Gastrocnemius medialis (tissue), 4 donors: ENCODE measurements around the gene VPS41. TPM values are rescaled to one million over a fixed set of nuclear protein-coding genes. Genes with fewer than 3 reads are reported as not detected.

Experiments
- ATAC-seq, 2 donors: fragments of 150-250 bp; one replicate each; pipeline ENCODE4 v1.9.1; 2016
- DNase-seq, 2 donors: peaks; one replicate each; pipeline ENCODE4 v3.0.0-alpha.2; 2019
- H3K27ac ChIP-seq, 4 donors: fragments of 200-600 bp; sonication (generic); 1 replicate in 1 of 4; 2 replicates in 3 of 4; pipeline ENCODE4 v1.5.1; 2016 to 2018; ENCODE audit warnings: mild to moderate bottlenecking in 2 of 4, moderate library complexity in 1 of 4
- H3K27me3 ChIP-seq, 3 donors: fragments of 200-600 bp; sonication (generic) in 2 of 3; 1 replicate in 1 of 3; 2 replicates in 2 of 3; pipeline versions ENCODE4 v1.5.1 to v1.6.0; 2016 to 2019; ENCODE audit warnings: mild to moderate bottlenecking in 1 of 3, moderate library complexity in 1 of 3
- H3K36me3 ChIP-seq, 2 donors: fragments of 200-600 bp; sonication (generic) in 1 of 2; one replicate each; pipeline ENCODE4 v1.5.1; 2017 to 2018
- H3K4me1 ChIP-seq, 2 donors: fragments of 200-600 bp; sonication (generic) in 1 of 2; one replicate each; pipeline ENCODE4 v1.5.1; 2016 to 2017; ENCODE audit warnings: mild to moderate bottlenecking in 2 of 2
- H3K4me3 ChIP-seq, 4 donors: fragments of 200-600 bp; sonication (generic) in 3 of 4; 1 replicate in 1 of 4; 2 replicates in 3 of 4; pipeline ENCODE4 v1.5.1; 2016 to 2019; ENCODE audit warnings: mild to moderate bottlenecking in 2 of 4
- H3K9me3 ChIP-seq, 3 donors: fragments of 200-600 bp; sonication (generic) in 2 of 3; 1 replicate in 1 of 3; 2 replicates in 2 of 3; pipeline ENCODE4 v1.5.1; 2016 to 2019
- CTCF ChIP-seq, 5 experiments: fragments of 450-650 bp in 3 of 5; fragments of 200-600 bp in 2 of 5; sonication (generic) in 2 of 5; IDR thresholded peaks in 4 of 5; conservative IDR thresholded peaks in 1 of 5; 1 replicate in 4 of 5; 2 replicates in 1 of 5; pipeline ENCODE4 v1.5.1; 2016 to 2019; ENCODE audit warnings: antibody characterized with exemption in 5 of 5, mild to moderate bottlenecking in 3 of 5, moderate library complexity in 3 of 5
- POLR2A ChIP-seq, 2 donors: fragments of 450-650 bp; IDR thresholded peaks; one replicate each; pipeline ENCODE4 v1.6.1; 2017; ENCODE audit warnings: antibody characterized with exemption in 2 of 2, mild to moderate bottlenecking in 2 of 2, moderate library complexity in 2 of 2
- in situ Hi-C, 4 donors: fragments of 200-750 bp; cut with MboI; loops; one replicate each; pipeline versions ENCODE4 v1.15.0 to v1.8.0; 2017; ENCODE audit warnings: low sequenced_read_pairs in 4 of 4
- intact Hi-C: fragments of 100-400 bp; cut with DNase I; formaldehyde crosslinking; loops from one replicate; pipeline ENCODE4 v1.15.1; 2023; ENCODE audit warnings: low total_unique reads
- total RNA-seq, 4 donors: library from RNA; depleted of rRNA; stranded (reverse); fragments of >200 nt; gene quantifications; one replicate each; pipeline versions ENCODE4 v1.1.0 to v1.2.3, GENCODE V29; 2016

Gene VPS41
- total RNA-seq, 4 donors from 2014 or later: 6.3 to 15.3 (median 11.6) TPM

- Histone ChIP-seq H3K27ac (no peak overlapping the region), H3K9me3 (no peaks in the 10 kb centered on the region), H3K4me3 (no peak overlapping the region), H3K36me3 (peaks cover 0 to 17% of the 10 kb centered on the region in 2 donors), H3K27me3 (no peaks in the 10 kb centered on the region), H3K4me1 (no peaks in the 10 kb centered on the region)
- intact Hi-C loops (no loop called here), in situ Hi-C loops (no loop called here)
- no peak for ATAC-seq
- no peak for TF ChIP-seq CTCF (IDR thresholded peaks at IDR 0.05 in 4 of 5, conservative IDR thresholded peaks at IDR 0.05 in 1 of 5)
- TF ChIP-seq POLR2A (IDR thresholded peaks at IDR 0.05): no peak
- no peak for DNase-seq
Measured at GRCh38 chr7:38863601-38864291, 45.2 kb downstream of the VPS41 start.

GRCh38 chr7:38862666-38863065 lies 46.3 kb downstream of the VPS41 start:
- no peak for DNase-seq

GRCh38 chr7:38858259-38858884 lies 50.6 kb downstream of the VPS41 start:
- no peaks in the 10 kb centered on the region for H3K4me1 ChIP-seq
- peaks cover 0 to 8% of the 10 kb centered on the region in 2 donors for H3K36me3 ChIP-seq
- in situ Hi-C loops: no loop called here
- no peaks in the 10 kb centered on the region for H3K9me3 ChIP-seq
- intact Hi-C loops: no loop called here
- H3K27ac ChIP-seq: no peak overlapping the region
- no peak for TF ChIP-seq CTCF (IDR thresholded peaks at IDR 0.05 in 4 of 5, conservative IDR thresholded peaks at IDR 0.05 in 1 of 5)
- no peak for TF ChIP-seq POLR2A (IDR thresholded peaks at IDR 0.05)
- DNase-seq (no peak), ATAC-seq (no peak)
- no peaks in the 10 kb centered on the region for H3K27me3 ChIP-seq
- H3K4me3 ChIP-seq: no peak overlapping the region

More at GRCh38 chr7:38862666-38863065, 46.3 kb downstream of the VPS41 start:
- Histone ChIP-seq H3K27me3 (no peaks in the 10 kb centered on the region), H3K36me3 (peaks cover 0 to 8% of the 10 kb centered on the region in 2 donors), H3K9me3 (no peaks in the 10 kb centered on the region), H3K4me3 (no peak overlapping the region), H3K27ac (no peak overlapping the region), H3K4me1 (no peaks in the 10 kb centered on the region)
- no peak for ATAC-seq
- TF ChIP-seq CTCF (IDR thresholded peaks at IDR 0.05 in 4 of 5, conservative IDR thresholded peaks at IDR 0.05 in 1 of 5): no peak
- no peak for TF ChIP-seq POLR2A (IDR thresholded peaks at IDR 0.05)
- in situ Hi-C loops: no loop called here
- intact Hi-C loops: no loop called here

- intact Hi-C loops: no loop called here
- DNase-seq (no peak), ATAC-seq (no peak)
- H3K27ac ChIP-seq: no peak overlapping the region
- H3K36me3 ChIP-seq: no peaks in the 10 kb centered on the region
- H3K27me3 ChIP-seq: no peaks in the 10 kb centered on the region
- in situ Hi-C loops: no loop called here
- TF ChIP-seq POLR2A (IDR thresholded peaks at IDR 0.05) (no peak), CTCF (IDR thresholded peaks at IDR 0.05 in 4 of 5, conservative IDR thresholded peaks at IDR 0.05 in 1 of 5) (no peak)
- H3K4me1 ChIP-seq: no peaks in the 10 kb centered on the region
- H3K4me3 ChIP-seq: no peak overlapping the region
- H3K9me3 ChIP-seq: no peaks in the 10 kb centered on the region
Measured at GRCh38 chr7:38855867-38856266, 53.1 kb downstream of the VPS41 start.
